Measurements from ENCODE around the gene VSTM2B. TPM values are rescaled to one million over a fixed set of nuclear protein-coding genes. Genes with fewer than 3 reads are reported as not detected.

VSTM2B gene
- total RNA-seq, 1 donor from 2014 or later, result not detected

- TF ChIP-seq CTCF (IDR thresholded peaks at IDR 0.05), result no peak
- no peak overlapping the region for H3K27ac Mint-ChIP-seq (ENCODE audit: unreplicated experiment)
- H3K4me3 Mint-ChIP-seq (ENCODE audit: unreplicated experiment), result no peak overlapping the region
- H3K9me3 Mint-ChIP-seq (ENCODE audit: unreplicated experiment), result peaks cover 4% of the 10 kb centered on the region
- H3K27me3 Mint-ChIP-seq (ENCODE audit: unreplicated experiment), result no peaks in the 10 kb centered on the region
- H3K4me1 Mint-ChIP-seq (ENCODE audit: unreplicated experiment), result no peaks in the 10 kb centered on the region
- no peaks in the 10 kb centered on the region for H3K36me3 Mint-ChIP-seq (ENCODE audit: unreplicated experiment)
- DNase-seq (ENCODE audit: extremely low spot score, unreplicated experiment), result no peak
Observed at GRCh38 chr19:29510701-29511265, 15.0 kb upstream of the VSTM2B start.

GRCh38 chr19:29511768-29512167, 14.0 kb upstream of the VSTM2B start:
- no peak for TF ChIP-seq CTCF (IDR thresholded peaks at IDR 0.05)

GRCh38 chr19:29512748-29513147, 13.0 kb upstream of the VSTM2B start:
- Mint-ChIP-seq H3K4me3 (ENCODE audit: unreplicated experiment) (no peak overlapping the region), H3K9me3 (ENCODE audit: unreplicated experiment) (peaks cover 2% of the 10 kb centered on the region), H3K27ac (ENCODE audit: unreplicated experiment) (no peak overlapping the region), H3K36me3 (ENCODE audit: unreplicated experiment) (no peaks in the 10 kb centered on the region), H3K4me1 (ENCODE audit: unreplicated experiment) (no peaks in the 10 kb centered on the region), H3K27me3 (ENCODE audit: unreplicated experiment) (no peaks in the 10 kb centered on the region)
- TF ChIP-seq CTCF (IDR thresholded peaks at IDR 0.05), result no peak
- no peak for DNase-seq (ENCODE audit: extremely low spot score, unreplicated experiment)

More at GRCh38 chr19:29511768-29512167, 14.0 kb upstream of the VSTM2B start:
- H3K27ac Mint-ChIP-seq (ENCODE audit: unreplicated experiment), result no peak overlapping the region
- H3K4me3 Mint-ChIP-seq (ENCODE audit: unreplicated experiment), result no peak overlapping the region
- peaks cover 4% of the 10 kb centered on the region for H3K9me3 Mint-ChIP-seq (ENCODE audit: unreplicated experiment)
- H3K27me3 Mint-ChIP-seq (ENCODE audit: unreplicated experiment), result no peaks in the 10 kb centered on the region
- no peak for DNase-seq (ENCODE audit: extremely low spot score, unreplicated experiment)
- H3K36me3 Mint-ChIP-seq (ENCODE audit: unreplicated experiment), result no peaks in the 10 kb centered on the region
- no peaks in the 10 kb centered on the region for H3K4me1 Mint-ChIP-seq (ENCODE audit: unreplicated experiment)

GRCh38 chr19:29514525-29515232, 11.1 kb upstream of the VSTM2B start:
- TF ChIP-seq CTCF (IDR thresholded peaks at IDR 0.05), result no peak
- no peaks in the 10 kb centered on the region for H3K36me3 Mint-ChIP-seq (ENCODE audit: unreplicated experiment)
- H3K27ac Mint-ChIP-seq (ENCODE audit: unreplicated experiment), result no peak overlapping the region
- H3K9me3 Mint-ChIP-seq (ENCODE audit: unreplicated experiment), result no peaks in the 10 kb centered on the region
- no peaks in the 10 kb centered on the region for H3K4me1 Mint-ChIP-seq (ENCODE audit: unreplicated experiment)
- DNase-seq (ENCODE audit: extremely low spot score, unreplicated experiment), result no peak
- H3K27me3 Mint-ChIP-seq (ENCODE audit: unreplicated experiment), result no peaks in the 10 kb centered on the region
- H3K4me3 Mint-ChIP-seq (ENCODE audit: unreplicated experiment), result no peak overlapping the region

- no peaks in the 10 kb centered on the region for H3K4me1 Mint-ChIP-seq (ENCODE audit: unreplicated experiment)
- no peaks in the 10 kb centered on the region for H3K9me3 Mint-ChIP-seq (ENCODE audit: unreplicated experiment)
- no peaks in the 10 kb centered on the region for H3K36me3 Mint-ChIP-seq (ENCODE audit: unreplicated experiment)
- no peak for TF ChIP-seq CTCF (IDR thresholded peaks at IDR 0.05)
- H3K27ac Mint-ChIP-seq (ENCODE audit: unreplicated experiment), result no peak overlapping the region
- no peak overlapping the region for H3K4me3 Mint-ChIP-seq (ENCODE audit: unreplicated experiment)
- no peak for DNase-seq (ENCODE audit: extremely low spot score, unreplicated experiment)
- H3K27me3 Mint-ChIP-seq (ENCODE audit: unreplicated experiment), result no peaks in the 10 kb centered on the region
Observed at GRCh38 chr19:29515233-29515619, 10.6 kb upstream of the VSTM2B start.

Measured in osteocyte (in vitro differentiated cells).